K562 (cell line): ENCODE measurements around the gene ZNF143. TPM values are rescaled to one million over a fixed set of nuclear protein-coding genes. Genes with fewer than 3 reads are reported as not detected.
A peak's percentile ranks its signal among the peaks of the same experiment; 100 is the strongest.

Experiments
- BRCA1 ChIP-seq, 2 experiments: fragments of 450-650 bp in 1 of 2; sonication (generic) in 1 of 2; formaldehyde crosslinking in 1 of 2; IDR thresholded peaks; 2 replicates each; pipeline versions ENCODE4 v1.5.0 to v1.6.1; 2017 to 2020; ENCODE audit warnings: mild to moderate bottlenecking in 1 of 2, missing genetic modification reagents in 1 of 2
- C11orf30 ChIP-seq: fragments of 450-650 bp; IDR thresholded peaks from 2 replicates; pipeline ENCODE4 v1.6.1; 2016; ENCODE audit warnings: low read depth, mild to moderate bottlenecking
- HDAC6 ChIP-seq: IDR thresholded peaks from 2 replicates; pipeline ENCODE4 v1.6.1; 2012; ENCODE audit warnings: low read depth, mild to moderate bottlenecking, control low read depth, inconsistent platforms, low read length, moderate library complexity
- MED1 ChIP-seq: sonication (generic); formaldehyde crosslinking; IDR thresholded peaks from 2 replicates; pipeline ENCODE4 v1.8.1; 2023; ENCODE audit warnings: missing genetic modification reagents, borderline replicate concordance
- MLLT1 ChIP-seq, 2 experiments: fragments of 450-650 bp; IDR thresholded peaks; 2 replicates each; pipeline ENCODE4 v1.6.1; 2016
- NBN ChIP-seq: fragments of 450-650 bp; IDR thresholded peaks from 2 replicates; pipeline ENCODE4 v1.6.1; 2016; ENCODE audit warnings: low read depth, mild to moderate bottlenecking
- NFATC3 ChIP-seq: fragments of 450-650 bp; IDR thresholded peaks from 2 replicates; pipeline ENCODE4 v1.6.1; 2017; ENCODE audit warnings: mild to moderate bottlenecking
- TBL1XR1 ChIP-seq, 2 experiments: IDR thresholded peaks; 2 replicates each; pipeline ENCODE4 v1.6.1; 2012; ENCODE audit warnings: improper control_type of control experiment in 2 of 2, low read length in 2 of 2, mild to moderate bottlenecking in 1 of 2
- TCF7 ChIP-seq: sonication (generic); IDR thresholded peaks from 2 replicates; pipeline ENCODE4 v1.6.1; 2016; ENCODE audit warnings: antibody characterized with exemption, borderline replicate concordance
- TOE1 ChIP-seq, 2 experiments: fragments of 450-650 bp in 1 of 2; sonication (generic) in 1 of 2; formaldehyde crosslinking in 1 of 2; IDR thresholded peaks; 2 replicates each; pipeline versions ENCODE4 v1.7.1 to v1.8.0; 2016 to 2022; ENCODE audit warnings: borderline replicate concordance in 2 of 2, mild to moderate bottlenecking in 2 of 2, antibody characterized with exemption in 1 of 2, inconsistent platforms in 1 of 2, low read depth in 1 of 2, missing genetic modification reagents in 1 of 2, moderate library complexity in 1 of 2
- VEZF1 ChIP-seq: fragments of 200-800 bp; sonication (Bioruptor generic); IDR thresholded peaks from 2 replicates; pipeline ENCODE4 v1.6.1; 2017; ENCODE audit warnings: missing genetic modification characterization, missing compliant biosample characterization
- ZBTB17 ChIP-seq: fragments of 450-650 bp; formaldehyde crosslinking; IDR thresholded peaks from 2 replicates; pipeline ENCODE4 v1.4.0; 2020; ENCODE audit warnings: mild to moderate bottlenecking
- ZNF175 ChIP-seq: fragments of 200-800 bp; sonication (Bioruptor generic); IDR thresholded peaks from 2 replicates; pipeline ENCODE4 v1.6.1; 2016; ENCODE audit warnings: low read depth, mild to moderate bottlenecking, missing genetic modification characterization, missing compliant biosample characterization
- ZNF436 ChIP-seq: fragments of 250-450, 450-650 bp; sonication (Bioruptor Pico); formaldehyde crosslinking; IDR thresholded peaks from 2 replicates; pipeline ENCODE4 v1.7.0; 2020; ENCODE audit warnings: mild to moderate bottlenecking
- ZNF764 ChIP-seq: fragments of 250-450 bp; sonication (Bioruptor Pico); IDR thresholded peaks from 2 replicates; pipeline ENCODE4 v1.4.0; 2020; ENCODE audit warnings: low read depth, mild to moderate bottlenecking, moderate library complexity
- polyA plus RNA-seq, 8 experiments: library from polyadenylated mRNA; depleted of rRNA in 4 of 8; stranded (reverse) in 5 of 8; unstranded in 3 of 8; fragments of >200 nt; fragmentation: Nextera tagmentation in 2 of 8; fragmentation: Illumina TruSeq in 1 of 8; extraction: Ambion mirVana in 2 of 8; extraction: Trizol in 1 of 8; gene quantifications; 2 replicates each; pipeline versions ENCODE4 v1.2.1 to v1.2.3, GENCODE V29; 2011 to 2014; ENCODE audit warnings: inconsistent platforms in 1 of 8, missing spikeins in 1 of 8
- total RNA-seq, 7 experiments: library from RNA; depleted of rRNA in 6 of 7; stranded (reverse); fragments of >200 nt in 6 of 7; fragmentation: Illumina TruSeq in 2 of 7; extraction: Trizol in 2 of 7; gene quantifications; 2 replicates each; pipeline versions ENCODE4 v1.2.1 to v1.2.3, GENCODE V29; 2011 to 2021; ENCODE audit warnings: low replicate concordance in 1 of 7
- TF ChIP-seq, protein P1 (sequence below): IDR thresholded peaks from 2 replicates; pipeline ENCODE4 v1.6.1; 2011; ENCODE audit not compliant: insufficient read length; ENCODE audit errors: extremely low read depth
- TF ChIP-seq, protein P2 (sequence below): fragments of 450-650 bp; IDR thresholded peaks from 2 replicates; pipeline ENCODE4 v1.6.1; 2017; ENCODE audit warnings: mild to moderate bottlenecking, moderate library complexity
- TF ChIP-seq, protein P3 (sequence below), 2 experiments: IDR thresholded peaks; 2 replicates each; pipeline ENCODE4 v1.6.1; 2012; ENCODE audit warnings: improper control_type of control experiment in 2 of 2, low read depth in 2 of 2, low read length in 2 of 2, borderline replicate concordance in 1 of 2

ZNF143 gene
- total and polyA plus RNA-seq, 9 of the 15 experiments (the other 6 are each of a cell fraction or from before 2014, with no cell fraction given) = 18.4 to 58.5 (median 27.1) TPM

GRCh38 chr11:9573052-9573774 is 112.4 kb downstream of the ZNF143 start, which contains the start of gene WEE1 (continued):
- TF ChIP-seq ZNF175 (CRISPR knock-in tag) (0 out of 2 replicates have a peak, but pooled peaks have one; percentile 3), ZNF764 (no peak), VEZF1 (peak; percentile 94), C11orf30 (no peak), MLLT1 (IDR thresholded peaks at IDR 0.05) (no peak; a peak in 1 of 4 replicates), NBN (no peak), HDAC6 (no peak), TOE1 (IDR thresholded peaks at IDR 0.05; ENCODE audit: borderline replicate concordance) (peak; percentile 75), TOE1 (CRISPR knock-in tag; IDR thresholded peaks at IDR 0.05; ENCODE audit: borderline replicate concordance, low read depth) (0 out of 2 replicates have a peak, but pooled peaks have one; percentile 33), MED1 (CRISPR knock-in tag) (no peak), TCF7 (no peak), ZNF436 (CRISPR knock-in tag) (no peak), NFATC3 (no peak), TBL1XR1 (IDR thresholded peaks at IDR 0.05; ENCODE audit: low read length in 2 of 2) (0 out of 4 replicates have a peak, but pooled peaks of 1 of the 2 experiments have one; percentile 10), ZBTB17 (CRISPR knock-in tag) (peak; percentile 69), BRCA1 (IDR thresholded peaks at IDR 0.05) (no peak), BRCA1 (CRISPR knock-in tag; IDR thresholded peaks at IDR 0.05) (no peak)
- TF ChIP-seq, protein P1, sequence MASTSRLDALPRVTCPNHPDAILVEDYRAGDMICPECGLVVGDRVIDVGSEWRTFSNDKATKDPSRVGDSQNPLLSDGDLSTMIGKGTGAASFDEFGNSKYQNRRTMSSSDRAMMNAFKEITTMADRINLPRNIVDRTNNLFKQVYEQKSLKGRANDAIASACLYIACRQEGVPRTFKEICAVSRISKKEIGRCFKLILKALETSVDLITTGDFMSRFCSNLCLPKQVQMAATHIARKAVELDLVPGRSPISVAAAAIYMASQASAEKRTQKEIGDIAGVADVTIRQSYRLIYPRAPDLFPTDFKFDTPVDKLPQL = no peak
- TF ChIP-seq, protein P2, sequence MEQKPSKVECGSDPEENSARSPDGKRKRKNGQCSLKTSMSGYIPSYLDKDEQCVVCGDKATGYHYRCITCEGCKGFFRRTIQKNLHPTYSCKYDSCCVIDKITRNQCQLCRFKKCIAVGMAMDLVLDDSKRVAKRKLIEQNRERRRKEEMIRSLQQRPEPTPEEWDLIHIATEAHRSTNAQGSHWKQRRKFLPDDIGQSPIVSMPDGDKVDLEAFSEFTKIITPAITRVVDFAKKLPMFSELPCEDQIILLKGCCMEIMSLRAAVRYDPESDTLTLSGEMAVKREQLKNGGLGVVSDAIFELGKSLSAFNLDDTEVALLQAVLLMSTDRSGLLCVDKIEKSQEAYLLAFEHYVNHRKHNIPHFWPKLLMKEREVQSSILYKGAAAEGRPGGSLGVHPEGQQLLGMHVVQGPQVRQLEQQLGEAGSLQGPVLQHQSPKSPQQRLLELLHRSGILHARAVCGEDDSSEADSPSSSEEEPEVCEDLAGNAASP = no peak
- TF ChIP-seq, protein P3, sequence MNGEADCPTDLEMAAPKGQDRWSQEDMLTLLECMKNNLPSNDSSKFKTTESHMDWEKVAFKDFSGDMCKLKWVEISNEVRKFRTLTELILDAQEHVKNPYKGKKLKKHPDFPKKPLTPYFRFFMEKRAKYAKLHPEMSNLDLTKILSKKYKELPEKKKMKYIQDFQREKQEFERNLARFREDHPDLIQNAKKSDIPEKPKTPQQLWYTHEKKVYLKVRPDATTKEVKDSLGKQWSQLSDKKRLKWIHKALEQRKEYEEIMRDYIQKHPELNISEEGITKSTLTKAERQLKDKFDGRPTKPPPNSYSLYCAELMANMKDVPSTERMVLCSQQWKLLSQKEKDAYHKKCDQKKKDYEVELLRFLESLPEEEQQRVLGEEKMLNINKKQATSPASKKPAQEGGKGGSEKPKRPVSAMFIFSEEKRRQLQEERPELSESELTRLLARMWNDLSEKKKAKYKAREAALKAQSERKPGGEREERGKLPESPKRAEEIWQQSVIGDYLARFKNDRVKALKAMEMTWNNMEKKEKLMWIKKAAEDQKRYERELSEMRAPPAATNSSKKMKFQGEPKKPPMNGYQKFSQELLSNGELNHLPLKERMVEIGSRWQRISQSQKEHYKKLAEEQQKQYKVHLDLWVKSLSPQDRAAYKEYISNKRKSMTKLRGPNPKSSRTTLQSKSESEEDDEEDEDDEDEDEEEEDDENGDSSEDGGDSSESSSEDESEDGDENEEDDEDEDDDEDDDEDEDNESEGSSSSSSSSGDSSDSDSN (IDR thresholded peaks at IDR 0.05; ENCODE audit: borderline replicate concordance in 1 of 2, low read depth in 2 of 2, low read length in 2 of 2) = peak; percentile 40 to 51; a peak in 1 of 4 replicates
